Hematopoietic multipotent progenitor cell (in vitro differentiated cells): ENCODE data around the gene KNCN. TPM values are rescaled to one million over a fixed set of nuclear protein-coding genes. Genes with fewer than 3 reads are reported as not detected.

Experiments used
- DNase-seq, 3 donors: peaks; one replicate each; pipeline ENCODE4 v3.0.0-alpha.2; 2011 to 2015; ENCODE audit warnings: low read depth in 2 of 3, low spot score in 2 of 3
- total RNA-seq: library from RNA; depleted of rRNA; stranded (reverse); fragments of >200 nt; gene quantifications from one replicate; pipeline ENCODE4 v1.2.3, GENCODE V29; 2012

KNCN gene
- total RNA-seq, 1 donor, result not detected

DNA sequence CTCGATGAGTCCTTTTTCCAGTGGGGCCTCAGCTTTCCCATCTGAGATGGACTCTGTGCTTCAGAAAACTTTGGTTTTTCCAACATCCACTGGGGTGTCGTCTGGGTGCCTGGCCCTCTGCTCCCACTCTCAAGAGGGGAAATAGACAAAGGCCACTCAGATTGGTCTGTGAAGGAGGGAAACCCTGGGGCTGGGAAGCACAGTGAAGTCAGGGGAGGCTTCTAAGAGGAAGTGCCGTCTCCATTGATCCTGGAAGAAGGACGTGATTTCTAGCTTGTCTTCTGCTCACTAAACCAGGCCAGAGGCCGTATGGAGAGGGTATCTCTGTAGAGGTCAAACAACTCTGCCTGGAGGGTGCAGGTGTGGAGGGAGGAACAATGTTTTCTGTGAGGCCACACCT lies 5.2 kb downstream of the KNCN start:
- no peak for DNase-seq

- DNase-seq, result peak in 1 of 3 donors; percentile 22
These were observed 5.7 kb downstream of the KNCN start for GRCh38 chr1:46545784-46546183.

DNA sequence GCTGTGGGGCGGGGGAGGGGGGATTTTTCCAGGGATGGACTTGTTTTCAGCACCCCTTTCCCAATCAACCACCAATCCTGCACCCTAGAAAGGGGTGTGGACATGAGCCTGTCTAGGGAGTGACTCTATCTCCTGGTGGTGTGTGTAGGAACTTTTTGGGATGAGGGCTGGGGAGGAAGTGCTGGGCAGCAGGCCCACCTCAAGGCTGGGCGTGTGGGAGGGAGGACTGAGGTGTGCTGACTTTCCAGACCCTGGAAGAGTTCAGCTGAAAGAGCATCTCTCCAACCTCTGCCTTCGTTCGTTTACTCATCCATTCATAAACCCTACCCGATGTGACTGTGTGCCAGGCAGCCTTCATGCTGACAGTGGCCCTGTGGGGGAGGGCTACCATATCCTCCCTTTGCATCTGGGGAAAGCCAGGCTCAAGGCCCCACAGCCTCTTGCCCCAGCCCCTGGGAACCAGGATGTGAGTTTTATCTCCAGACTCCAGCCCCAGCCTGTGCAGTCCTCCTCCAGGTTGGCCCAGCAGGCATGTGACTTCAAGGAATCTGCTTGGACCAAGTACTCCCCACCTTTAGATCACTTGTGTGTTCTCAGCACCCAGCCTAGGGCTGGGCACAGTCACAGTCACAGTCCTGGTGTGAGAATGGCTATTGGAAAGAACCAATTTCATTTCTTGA lies 6.7 kb downstream of the KNCN start:
- no peak for DNase-seq

DNA sequence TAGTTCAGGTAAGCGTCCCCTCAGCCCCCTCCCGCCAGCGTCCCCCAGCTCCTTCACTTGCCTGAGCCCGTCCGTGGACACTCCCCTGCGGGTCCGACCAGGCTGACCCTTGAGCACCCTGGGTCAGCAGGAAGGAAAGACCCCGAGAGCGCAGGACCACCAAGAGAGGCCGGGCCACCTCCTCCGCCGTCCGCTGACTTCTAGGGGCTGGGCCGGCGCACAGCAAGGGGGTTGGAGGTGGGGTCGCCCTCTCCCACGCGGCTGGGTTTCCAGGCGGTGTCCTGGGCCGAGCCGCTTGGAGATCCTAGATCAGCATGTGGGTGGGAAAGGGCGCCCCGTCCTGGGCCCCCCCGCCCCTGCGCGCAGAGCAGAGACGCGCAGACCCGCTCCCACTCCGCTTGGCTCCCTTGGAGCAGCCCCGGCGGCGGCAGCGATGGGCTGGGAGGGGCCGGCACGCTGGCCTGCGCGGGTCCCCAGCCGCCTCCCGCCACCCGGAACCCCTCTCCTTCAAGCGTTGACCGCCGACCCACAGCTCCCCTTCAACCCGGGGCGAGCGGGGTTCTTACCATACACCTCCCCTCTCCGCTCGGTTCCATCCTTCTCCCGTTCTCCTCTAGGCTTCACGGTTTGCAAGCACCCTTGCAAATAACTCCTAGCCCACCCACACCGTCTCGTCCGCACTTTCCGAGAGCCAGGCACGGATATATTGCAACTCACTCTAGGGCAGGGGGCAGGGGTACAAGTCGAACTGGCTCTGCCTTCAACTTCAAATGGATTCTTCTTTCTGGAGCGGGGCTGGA lies 7.5 kb downstream of the KNCN start:
- no peak for DNase-seq

- DNase-seq, result no peak
These were observed 8.1 kb downstream of the KNCN start for GRCh38 chr1:46543382-46543760.

DNA sequence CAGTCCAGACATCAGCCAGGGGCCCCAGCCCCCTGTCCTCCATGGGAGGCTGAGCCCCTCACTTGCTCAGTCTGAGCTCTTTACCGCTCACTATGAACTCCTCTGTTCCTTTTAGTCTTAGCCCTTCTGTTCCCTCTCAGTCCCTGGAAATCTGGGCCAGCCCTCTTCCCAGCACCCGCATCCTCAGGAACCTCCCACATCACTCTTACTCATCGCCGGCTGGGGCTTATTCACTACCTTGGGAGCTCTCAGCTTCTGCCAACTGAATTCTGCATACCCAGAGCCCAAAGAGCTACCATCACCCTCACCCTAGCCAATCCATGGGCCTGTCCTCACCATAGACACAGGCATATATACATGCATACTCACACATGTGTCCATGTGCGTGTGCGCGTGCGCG lies 11.5 kb downstream of the KNCN start:
- no peak for DNase-seq

GRCh38 chr1:46538147-46538546 lies 13.3 kb downstream of the KNCN start:
- DNase-seq, result no peak

GRCh38 chr1:46537651-46538050 lies 13.8 kb downstream of the KNCN start:
- DNase-seq, result no peak

DNA sequence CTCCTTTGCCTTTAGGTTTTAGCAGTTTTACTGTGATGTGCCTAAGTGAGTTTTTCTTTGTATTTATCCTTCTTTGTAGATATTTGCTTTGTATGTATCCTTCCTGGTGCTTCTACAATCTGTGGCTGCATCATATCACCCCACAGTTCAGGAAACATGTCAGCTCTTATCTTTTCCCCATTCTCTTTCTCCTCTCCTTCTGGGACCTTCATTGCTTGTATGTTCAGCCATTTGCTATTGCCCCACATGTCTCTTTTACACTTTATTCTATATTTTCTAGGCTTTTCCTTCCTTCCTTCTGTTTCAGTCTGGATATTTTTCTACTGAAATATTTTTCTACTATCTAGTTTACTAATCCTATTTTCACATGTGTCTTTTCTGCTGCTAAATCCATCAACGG lies 14.9 kb downstream of the KNCN start:
- no peak for DNase-seq

GRCh38 chr1:46535063-46535462 lies 16.4 kb downstream of the KNCN start:
- DNase-seq, result peak in 1 of 3 donors; percentile 32

DNA sequence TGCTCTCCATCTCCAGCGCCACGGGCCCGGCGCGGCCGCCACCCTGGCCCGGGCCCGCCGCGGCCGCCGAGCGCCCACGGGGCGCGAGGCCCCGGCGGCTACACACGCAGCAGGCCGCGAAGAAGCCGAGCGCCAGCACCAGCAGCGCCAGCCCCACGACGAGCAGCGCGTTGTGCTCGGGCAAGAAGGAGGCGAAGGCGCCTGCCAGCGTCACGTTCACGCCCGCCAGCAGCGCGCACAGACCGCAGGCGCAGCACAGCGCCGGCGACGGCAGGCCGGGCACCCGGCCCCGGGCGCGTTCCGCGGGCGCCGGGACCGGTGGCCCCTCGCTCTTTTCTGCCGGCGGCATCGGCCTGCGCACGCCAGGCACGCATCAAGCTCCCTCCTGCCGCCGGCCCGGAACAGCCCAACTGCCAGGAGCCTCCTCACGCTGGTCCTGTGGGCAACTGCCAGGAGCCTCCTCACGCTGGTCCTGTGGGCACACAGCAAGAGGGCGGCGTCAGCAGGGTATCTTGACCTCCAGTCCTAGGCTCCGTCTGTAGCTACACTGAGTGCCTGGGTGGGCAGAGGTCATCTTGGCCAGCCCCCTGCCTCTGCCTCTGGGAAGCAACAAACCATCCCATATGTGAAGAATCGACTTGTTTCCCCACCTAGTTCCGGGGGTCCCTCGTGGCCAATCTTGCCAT lies 18.1 kb downstream of the KNCN start:
- DNase-seq, result peak in 2 of 3 donors; percentile 35 to 43

GRCh38 chr1:46532498-46533178 lies 18.8 kb downstream of the KNCN start:
- DNase-seq, result peak; percentile 41 to 73 (median 67)

GRCh38 chr1:46532095-46532494 lies 19.4 kb downstream of the KNCN start:
- DNase-seq, result no peak

GRCh38 chr1:46530791-46531409 lies 20.5 kb downstream of the KNCN start:
- DNase-seq, result no peak

GRCh38 chr1:46530311-46530710 lies 21.1 kb downstream of the KNCN start:
- DNase-seq, result no peak

DNA sequence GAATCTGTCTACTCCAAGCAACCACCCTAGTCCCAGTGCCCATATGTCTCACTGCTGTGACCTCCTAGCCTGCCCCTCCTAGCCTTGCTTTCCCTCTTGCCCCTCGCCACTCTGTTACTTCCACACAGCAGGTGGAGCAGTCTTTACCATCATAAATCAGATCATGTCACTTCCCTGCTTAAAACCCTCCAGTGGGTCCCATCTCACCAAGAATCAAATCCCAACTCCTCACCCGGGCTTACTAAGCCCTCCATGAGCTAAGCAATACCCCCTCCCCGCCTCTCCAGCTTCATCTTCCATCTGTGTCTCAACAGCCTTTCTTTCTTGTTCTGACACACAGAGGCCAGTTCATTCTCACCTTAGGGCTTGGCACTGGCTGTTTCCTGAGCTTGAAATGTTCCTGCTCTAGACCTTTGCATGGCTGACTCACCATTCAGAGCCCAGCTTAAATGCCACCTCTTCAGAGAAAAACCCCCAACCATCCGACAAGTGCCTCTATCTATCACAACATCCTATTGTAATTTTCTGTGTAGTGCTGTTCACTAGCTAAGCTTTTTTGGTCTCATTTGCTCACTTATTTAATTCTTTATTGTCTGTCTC lies 22.3 kb downstream of the KNCN start:
- no peak for DNase-seq

DNA sequence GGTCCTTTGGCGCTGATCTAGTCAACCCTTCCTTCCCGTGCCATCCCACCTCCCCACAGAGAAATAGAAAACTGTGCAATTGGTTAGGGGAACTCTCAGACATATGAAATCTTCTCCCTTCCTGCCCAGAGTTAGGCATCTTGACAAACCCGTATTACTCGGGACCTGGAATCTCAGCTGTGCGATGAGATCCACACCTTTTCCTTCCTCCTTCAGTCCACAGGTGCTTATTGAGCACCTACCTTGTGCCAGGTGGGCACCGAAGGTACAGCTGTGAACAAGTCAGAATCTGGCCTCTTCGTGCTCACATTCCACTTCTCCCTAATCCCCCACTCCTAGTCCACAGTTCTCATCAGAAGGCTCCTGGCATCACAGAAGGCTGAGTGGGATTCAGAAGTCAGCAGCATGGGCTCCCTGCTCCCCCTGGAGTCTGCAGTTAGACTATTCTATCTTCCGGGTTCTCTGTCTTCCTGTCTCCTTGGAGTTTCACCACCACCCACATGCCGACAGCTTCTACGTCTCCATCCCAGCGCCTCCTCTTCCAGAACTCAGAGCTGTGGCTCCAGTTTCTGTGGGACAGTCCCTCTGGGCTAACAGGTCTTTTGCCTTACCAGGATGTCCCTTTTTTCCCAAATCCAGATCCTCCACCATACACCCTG lies 23.0 kb downstream of the KNCN start:
- no peak for DNase-seq

- DNase-seq, result peak; percentile 47 to 82 (median 65)
These were observed 23.8 kb downstream of the KNCN start for GRCh38 chr1:46527474-46528296.
